NOMO-1 (cell line): Measurements from ENCODE around the gene ROR2.
"Not testable (repeated sequence)": the region's sequence is repeated elsewhere in the genome, so short reads cannot be mapped to it uniquely, and the experiment has no call there.

Source experiments
- DNase-seq, 2 experiments: peaks; one replicate each; lab custom pipeline; 2025; ENCODE audit not compliant: unreplicated experiment in 2 of 2; lab: John Stamatoyannopoulos, UW

ROR2 gene

DNA sequence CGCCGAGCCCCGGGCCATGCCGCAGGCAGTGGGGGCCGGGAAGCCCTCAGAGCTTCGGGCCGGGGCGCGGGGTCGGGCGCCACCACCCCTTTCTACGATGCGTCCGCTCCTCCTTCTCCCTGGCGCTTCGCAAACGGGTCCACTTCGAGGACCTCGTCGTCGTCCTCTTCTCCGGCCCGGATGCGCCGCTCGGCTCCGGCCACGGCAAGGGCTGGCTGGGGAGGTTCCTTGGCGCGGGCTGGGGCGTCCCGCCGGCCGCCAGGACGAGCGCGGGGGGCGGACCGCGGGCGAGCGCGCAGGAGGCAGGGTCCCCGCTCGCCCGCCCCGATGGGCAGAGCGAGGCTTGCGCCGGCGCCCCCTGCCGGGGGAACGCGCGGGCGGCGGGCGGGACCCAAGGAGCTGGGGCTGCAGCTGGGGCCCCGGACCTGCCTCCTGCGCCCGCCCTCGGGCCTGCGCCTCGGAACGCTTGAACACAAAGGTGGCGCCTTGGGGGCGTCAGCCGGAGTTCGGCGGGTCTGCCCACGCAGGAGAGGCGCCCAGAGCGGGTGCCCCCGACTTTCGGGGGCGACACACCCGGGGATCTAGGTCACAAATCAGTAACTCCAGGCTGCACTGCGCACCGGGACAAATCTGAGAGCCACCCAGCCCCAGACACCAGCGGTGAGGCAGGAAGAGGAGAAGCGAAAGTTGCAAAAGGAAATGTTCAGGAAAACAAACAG, at the start of gene ROR2:
TSS of gene ROR2 (minus strand) at position 283 of the 719 bp plus-strand sequence.
- DNase-seq = peak in 1 of 2 experiments; percentile 24

DNA sequence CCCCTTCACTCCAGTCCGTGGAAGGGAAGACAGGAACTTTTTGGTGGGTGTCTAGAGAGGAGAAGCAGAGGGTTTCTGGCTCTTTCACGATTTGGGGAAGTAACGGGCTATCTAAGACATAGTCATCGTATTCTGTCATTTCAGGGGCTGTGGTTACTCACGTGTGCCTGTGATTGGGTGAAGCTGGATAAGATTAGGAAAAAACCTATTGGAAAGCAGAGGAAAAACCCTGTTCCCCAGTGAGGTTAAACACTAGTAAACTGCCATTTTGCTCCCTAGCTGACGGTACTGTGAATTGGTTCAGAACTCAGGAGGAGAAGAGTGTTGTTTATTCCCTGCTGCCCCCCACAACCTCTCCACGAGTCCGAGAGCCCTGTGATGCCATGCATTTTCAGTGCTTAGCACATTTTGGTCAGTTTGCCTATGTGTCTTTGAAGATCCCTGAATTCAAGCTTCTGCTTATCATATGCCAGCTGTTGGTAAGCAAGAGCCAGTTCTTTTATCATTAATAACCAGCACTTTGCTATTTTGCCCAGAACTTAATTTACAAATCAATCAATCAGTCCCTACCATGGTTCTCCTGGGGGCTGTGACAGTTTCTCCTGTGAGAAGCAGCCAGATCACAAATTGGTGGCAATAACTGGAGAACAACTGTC, 45.1 kb upstream of the ROR2 start:
- no peak for DNase-seq

DNA sequence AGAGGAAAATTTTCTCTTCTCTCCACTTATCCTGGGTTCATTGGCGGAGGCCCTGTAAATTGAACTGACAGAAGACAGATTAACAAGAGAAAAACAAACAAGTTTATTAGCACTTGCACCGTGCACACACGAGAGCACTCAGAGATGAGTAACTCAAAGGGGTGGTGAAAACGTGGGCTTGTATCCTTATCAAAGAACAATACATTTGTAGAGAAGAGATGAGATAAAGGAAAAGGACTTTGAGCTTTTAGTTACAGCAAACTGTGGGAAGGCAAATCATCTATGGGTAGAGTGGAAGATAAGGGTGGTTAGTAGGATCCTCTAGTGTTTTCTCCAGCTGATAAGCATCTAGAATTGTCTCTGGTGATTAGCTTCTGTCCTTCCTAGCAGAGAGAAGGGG, 44.4 kb upstream of the ROR2 start:
- DNase-seq = no peak

DNA sequence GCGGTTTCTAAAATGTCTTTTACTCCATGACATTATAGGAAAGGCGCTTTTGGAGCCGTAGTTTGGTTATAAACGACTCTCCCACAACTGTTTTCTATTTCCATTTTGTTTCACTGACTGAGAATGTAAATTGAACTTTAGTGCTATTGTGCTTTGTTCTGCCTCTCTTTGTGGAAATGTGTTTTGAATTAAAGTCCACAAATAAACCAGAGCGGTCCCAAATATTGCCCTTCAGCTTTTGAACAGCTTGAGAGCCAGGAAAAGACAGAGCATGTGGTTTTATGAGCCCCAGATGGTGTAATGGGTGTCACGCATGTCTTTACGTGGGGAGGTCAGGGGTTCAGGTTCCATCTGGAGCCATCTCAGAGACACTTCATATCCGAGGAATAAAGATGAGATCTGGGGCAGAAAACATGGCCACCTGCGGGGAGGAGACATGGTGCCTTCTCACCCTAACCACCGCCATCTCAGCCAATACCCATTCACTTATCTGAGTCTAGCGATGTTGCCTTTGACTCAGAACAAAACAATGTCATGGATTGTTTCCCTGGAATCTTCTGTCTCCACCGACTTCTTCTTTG, 42.5 kb upstream of the ROR2 start:
- no peak for DNase-seq

DNA sequence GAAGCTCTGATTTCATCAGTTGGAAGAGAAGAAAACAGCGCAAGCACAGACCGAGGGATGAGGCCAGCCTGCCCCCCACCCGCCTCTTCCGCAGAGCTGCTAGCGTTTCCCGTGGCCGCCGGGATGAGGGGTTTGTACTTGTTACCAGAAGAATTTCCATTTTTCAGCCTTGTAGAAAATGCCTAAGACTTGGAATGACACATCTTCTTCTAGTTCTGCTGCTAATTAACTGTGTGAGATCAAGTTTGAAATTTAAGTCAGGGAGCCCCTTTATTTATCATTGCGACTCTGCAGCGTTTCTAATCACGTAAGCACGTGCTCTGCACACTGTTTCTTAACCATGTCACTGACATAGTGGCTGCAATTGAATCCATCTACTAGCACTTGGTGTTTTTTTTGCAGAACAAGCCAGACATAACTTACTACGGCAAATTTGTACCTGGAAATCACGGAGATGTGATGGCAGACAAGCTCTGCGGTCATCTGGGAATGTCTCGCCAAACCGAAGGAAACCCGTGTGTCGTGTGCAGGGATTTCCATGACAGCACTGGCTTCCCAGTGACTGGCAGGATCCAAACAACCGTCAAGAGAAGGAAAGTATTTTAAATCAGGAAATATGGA, 41.8 kb upstream of the ROR2 start:
- DNase-seq = no peak

DNA sequence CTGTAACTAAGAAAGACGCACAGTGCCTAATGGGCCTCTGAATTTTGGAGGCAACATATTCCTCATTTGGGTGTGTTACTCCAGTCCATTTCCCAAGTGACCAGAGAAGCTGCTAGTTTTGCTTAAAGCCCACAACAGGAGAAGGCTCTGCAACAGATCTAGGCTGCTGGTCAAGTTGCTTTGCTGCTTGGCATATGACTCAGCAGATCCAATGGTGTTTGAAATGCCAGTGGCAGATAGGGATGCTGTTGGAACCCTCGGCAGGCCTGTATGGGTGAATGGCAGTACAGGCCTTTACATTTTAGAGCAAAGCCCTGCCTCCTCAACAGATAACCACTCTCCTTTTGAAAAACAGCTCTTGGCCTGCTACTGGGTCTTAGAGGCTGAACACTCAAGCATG, 36.2 kb upstream of the ROR2 start:
- DNase-seq = no peak

DNA sequence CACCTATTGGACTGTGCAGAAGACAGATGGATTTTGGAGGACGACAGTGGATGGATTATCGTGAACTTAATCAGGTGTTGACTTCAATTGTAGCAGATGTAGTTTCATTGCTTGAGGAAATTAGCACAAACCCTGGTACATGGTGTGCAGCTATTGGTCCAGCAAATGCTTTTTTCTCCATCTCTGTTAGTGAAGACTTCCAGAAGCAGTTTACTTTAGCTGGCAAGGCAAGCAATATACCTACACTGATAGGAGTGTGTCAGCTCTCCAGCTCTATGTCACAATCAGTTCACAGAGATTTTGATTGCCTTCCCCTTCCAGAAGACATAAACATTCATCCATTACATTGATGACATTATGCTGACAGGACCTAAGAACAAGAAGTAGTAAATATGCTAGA, 35.7 kb upstream of the ROR2 start:
- DNase-seq = no peak

DNA sequence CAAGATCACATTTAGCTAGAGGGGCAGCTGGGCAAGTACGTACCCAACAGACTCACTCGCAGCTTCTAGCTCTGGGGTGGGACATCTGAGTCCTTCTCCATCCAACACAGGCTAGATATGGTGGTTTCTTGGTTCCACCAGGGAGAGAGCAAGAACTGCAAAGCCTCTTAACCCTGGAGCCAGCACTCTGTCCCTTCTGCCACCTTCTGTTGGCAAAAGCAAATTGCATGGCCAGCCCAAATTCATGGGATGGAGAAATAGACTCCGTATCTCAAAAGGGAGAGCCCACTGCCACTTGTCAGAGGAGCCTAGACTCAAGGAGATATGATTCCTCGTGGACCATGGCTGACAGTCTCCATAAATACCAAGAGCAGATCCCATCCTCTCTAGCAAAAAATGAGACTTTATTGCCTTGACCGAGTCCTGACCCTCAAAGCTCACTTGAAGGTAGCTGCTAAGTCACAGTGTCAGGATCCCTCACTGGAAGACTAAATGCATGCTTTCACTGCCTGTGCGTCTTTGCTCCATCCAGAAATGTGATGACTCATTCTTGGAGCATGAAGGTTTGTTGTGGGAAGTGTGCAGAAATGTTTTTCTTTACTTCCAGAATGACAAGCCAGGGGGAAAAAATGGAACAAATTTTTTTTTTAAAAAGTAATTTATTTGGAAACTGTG, 28.8 kb upstream of the ROR2 start:
- no peak for DNase-seq

DNA sequence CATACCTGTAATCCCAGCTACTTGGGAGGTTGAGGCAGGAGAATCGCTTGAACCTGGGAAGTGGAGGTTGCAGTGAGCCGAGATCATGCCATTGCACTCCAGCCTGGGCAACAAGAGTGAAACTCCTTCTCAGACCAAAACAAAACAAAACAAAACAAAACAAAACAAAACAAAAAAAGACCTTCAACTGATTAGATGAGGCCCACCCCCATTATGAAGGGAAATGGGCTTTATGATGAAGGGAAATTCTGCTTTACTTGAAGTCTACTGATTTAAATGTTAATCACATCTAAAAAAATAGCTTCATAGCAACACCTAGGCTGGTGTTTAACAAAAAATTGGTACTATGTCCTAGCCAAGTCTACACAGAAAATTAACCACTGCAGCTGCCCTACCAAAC, 25.2 kb upstream of the ROR2 start:
- not testable (repeated sequence) for DNase-seq

DNA sequence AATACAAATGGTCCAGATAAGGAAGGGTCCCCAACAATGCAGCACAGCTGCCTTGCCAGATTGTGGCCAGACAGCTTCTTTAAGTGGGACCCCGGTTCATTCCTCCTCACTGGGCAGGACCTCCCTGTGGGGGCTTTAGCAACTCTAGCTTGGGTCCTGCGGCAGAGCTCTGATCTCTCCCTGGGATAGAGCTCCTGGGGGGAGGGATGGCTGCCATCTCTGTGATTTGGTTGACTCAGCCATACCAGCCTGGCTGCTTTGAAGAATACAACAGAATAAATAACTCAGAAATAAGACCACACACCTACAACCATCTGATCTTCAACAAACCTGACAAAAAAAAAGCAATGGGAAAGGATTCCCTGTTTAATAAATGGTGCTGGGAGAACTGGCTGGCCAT, 22.7 kb upstream of the ROR2 start:
- DNase-seq = no peak

DNA sequence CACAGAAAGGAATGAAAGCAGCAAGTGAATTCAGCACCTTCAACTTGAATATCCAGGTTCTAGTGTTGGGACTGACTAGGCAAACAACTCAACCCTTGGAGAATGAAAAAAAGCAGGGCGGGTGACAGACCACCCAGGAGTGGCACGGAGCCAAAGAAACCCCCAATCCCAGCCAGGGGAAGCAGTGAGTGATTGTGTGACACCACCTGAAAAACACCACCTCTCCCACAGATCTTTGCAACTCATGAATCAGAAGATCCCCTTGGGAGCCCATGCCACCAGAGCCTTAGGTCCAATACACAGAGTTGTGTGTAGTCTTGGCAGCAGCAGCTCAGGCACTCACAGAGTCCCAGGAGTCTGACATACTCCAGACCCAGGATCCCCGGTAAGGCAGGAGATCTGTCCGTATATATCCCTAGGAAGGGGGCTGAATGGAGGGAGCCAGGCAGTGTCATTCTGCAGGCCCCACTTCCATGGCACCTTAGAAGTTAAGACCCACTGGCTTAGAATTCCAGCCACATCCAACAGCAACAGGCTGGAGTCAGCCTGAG, 22.1 kb upstream of the ROR2 start:
- DNase-seq = no peak

DNA sequence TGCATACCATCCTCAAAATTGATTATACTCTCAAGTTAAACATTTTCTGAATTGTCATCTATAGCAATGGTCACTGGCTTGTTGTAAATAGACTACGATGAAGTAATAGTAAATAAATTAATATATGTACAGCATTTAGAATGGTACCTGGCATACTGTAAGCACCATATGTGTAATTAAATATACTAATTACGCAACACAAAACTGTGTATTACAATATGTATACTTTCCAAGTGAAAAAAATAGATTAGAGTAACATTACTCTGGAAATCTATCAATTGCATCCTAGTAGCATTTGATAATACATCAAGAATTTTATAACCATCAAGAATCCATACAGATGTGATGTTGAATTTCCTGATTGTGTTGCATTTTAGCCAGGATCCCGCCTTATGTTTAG, 17.2 kb upstream of the ROR2 start:
- no peak for DNase-seq

DNA sequence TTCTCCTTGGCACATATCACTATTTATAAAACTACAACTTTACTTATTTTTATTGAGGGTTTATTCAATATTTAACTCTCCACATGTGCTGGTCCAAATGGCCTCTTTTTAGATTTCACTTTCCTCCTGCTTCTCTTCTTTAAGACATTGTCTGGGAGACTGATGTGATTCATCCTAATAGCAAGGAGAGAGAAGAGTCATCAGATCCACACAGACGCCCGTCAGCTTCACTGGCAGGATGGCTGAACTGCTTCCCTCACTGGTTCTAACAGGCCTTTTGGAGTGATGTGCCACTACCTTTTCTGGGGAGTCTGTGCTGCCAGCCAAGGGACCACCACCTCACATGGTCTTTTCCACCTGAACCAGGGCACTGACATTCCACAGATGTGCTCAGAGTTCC, 16.5 kb upstream of the ROR2 start:
- no peak for DNase-seq

DNA sequence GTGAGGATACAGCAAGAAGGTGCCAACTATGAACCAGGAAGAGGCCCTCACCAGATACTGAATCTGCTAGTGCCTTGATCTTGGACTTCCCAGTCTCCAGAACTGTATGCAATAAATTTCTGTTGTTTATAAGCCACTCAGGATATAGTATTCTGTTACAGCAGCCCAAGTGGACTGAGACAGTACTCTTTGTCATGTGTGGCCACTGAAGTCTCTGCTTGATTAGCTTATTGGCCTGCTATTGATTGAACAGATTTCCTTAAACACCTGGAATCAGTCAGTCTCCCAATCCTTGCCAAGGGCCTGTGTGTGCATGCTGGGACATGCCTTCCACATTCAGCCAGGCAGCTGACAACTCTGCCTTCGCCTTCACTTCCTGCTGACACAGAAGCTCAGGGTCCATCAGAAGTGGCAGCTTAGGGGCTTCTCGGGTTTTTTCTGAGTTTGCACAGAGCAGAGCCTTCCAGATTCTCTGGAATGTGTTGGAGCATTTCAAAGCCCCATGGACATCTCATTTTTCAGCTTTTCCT, 13.7 kb upstream of the ROR2 start:
- no peak for DNase-seq

DNA sequence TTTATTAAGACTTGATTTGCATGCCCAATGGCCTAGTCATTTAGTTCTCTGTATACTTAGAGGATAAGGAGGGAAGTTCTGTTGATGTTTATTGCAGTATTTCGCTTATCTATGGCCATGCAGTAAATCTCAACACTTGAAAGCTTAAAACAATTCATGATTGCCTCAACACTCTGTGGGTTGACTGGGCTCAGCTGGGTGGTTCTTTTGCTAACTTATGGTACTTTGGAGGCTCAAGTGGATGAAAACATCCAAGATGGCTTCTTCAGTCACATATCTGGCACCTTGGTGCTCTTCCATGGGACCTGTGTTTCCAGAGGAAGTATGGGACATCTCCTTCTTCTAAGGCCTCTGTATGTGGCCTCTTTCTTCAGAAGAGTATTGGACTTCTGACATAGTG, 10.3 kb upstream of the ROR2 start:
- DNase-seq = no peak

DNA sequence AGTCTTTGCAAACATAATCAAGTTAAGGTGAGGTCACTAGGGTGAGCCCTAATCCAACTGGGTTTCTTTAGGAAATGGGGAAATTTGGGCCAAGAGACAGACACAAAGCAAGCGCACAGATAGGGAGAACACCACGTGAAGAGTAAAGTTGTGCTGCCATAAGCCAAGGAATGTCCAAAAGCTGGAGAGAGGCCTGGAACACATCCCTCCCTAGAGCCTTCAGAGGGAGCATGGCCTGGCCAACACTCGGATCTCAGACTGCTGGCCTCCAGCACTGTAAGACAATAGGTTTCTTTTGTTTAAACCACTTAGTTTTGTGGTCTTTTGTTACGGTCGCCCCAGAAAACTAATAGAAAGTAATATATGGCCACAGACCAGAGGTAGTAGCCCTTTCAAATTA, 8.1 kb upstream of the ROR2 start:
- DNase-seq = no peak

DNA sequence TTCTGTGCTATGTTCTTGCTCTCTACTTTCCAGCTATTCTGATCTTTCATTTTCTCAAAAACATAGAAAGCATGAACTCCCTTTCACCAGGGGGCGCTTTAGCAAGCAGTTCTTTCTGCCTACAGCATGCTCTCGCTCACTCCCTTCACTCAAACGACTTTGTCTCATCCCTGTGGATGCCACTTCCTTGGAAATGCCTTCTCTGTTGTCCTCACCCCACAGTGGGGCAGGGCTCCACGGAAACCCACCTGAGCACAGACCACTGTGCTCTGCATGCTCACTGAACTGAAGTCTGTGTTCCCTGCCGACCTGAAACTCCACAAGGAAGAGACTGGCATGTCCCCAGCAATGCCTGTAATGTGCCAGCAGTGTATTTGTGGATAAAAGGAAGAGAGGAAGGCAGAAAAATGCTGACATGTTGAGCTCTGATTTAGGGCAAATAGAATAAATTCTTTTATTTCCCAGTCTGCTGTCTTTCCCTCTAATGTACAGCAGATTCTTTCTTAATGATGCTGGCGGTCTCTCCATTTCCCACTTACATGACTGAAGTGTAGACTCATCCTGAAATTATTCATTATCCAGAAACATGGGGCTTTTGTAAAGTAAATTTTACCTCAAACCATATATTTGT, 4.9 kb upstream of the ROR2 start:
- no peak for DNase-seq

DNA sequence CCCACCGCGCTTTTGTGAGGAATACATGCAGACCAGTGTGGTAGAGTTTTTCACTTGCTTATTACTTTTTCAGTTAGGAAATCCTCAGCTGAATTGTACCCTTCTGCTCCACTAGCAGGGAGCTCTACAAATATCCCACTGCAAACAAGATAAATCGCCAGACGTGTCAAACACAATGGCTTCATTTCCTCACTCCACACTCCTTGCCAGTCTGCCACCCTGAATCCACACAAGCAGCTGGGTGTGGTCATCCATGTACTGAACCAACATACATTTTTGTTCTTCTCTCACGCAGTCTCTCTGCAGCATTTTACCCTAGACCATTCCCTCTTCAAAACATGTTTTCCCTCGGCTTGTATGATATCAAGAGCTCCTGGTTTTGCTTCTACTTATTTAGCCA, 3.7 kb upstream of the ROR2 start:
- no peak for DNase-seq

DNA sequence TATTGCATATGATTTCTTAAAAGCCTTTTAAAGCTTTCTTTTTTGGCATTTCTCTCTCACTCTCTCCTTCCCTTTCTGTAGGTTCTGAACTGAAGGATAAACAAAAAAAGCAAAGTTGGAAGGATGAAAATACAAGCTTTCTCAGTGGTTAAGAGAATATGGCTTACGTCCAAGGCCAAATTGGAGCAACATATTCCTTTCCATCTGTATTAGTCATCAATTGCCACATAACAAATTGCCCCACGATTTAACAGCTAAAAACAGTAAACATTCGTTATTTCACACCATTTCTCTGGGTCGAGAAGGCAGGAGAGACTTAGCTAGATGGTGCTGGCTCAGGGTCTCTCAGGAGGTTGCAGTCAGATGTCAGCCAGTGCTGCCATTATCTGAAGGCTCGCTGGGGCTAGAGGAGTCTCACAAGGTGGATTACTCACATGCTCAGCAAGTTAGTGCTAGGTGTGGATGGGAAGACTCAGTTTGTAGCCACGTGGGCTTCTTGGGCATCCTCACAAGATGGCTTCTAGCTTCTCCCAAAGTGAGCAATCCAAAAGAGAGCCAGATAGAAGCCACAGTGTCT, 2.0 kb upstream of the ROR2 start:
- DNase-seq = no peak

DNA sequence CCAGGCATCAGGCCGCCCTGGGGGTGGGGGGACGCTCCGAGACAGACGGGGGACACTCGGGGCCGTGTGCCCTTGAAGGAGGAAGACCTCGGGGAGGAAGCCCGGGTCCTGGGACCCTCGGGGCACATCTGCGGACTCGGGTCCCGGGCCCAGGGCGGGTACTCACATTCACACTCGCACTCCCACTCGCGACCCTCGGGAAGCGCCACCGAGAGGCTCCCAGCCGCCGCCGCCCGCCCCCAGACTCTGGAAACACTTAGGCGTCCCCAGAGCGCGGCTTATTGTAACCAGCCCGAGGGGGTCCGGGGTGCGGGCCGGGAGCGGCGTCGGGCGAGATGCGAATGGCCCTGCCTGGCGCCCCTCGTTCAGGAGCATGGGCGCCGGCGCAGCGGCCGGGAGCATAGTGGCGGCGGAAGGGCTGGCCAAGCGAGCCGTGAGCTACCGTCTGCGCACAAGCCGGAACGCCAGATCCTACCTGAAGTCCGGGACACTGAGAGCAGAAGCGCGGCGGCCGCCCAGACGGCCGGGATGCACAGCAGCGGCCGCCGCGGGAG, 559 bp downstream of the ROR2 start:
- DNase-seq = no peak
